Loucy (cell line): ENCODE data around the gene XPO1.

Experiments used
- H2AFZ ChIP-seq: fragments of 200-600 bp; sonication (generic); 2 replicates; pipeline ENCODE4 v1.6.0; 2016; ENCODE audit warnings: antibody characterized with exemption, mild to moderate bottlenecking, low read length, moderate library complexity
- H3F3A ChIP-seq: fragments of 200-600 bp; 2 replicates; pipeline ENCODE4 v1.6.0; 2016; ENCODE audit warnings: antibody characterized with exemption, low read depth, mild to moderate bottlenecking
- H3K27me3 ChIP-seq: fragments of 200-600 bp; sonication (generic); 2 replicates; pipeline ENCODE4 v1.6.1; 2014; ENCODE audit warnings: low read length, mild to moderate bottlenecking; ENCODE audit not compliant: insufficient read depth, poor library complexity, severe bottlenecking
- H3K36me3 ChIP-seq: fragments of 200-600 bp; sonication (generic); 2 replicates; pipeline ENCODE4 v1.6.1; 2016; ENCODE audit warnings: low read length; ENCODE audit not compliant: insufficient read depth
- H3K4me1 ChIP-seq: fragments of 200-600 bp; sonication (generic); 2 replicates; pipeline ENCODE4 v1.5.1; 2014; ENCODE audit warnings: low read length, mild to moderate bottlenecking; ENCODE audit not compliant: insufficient read depth, poor library complexity, severe bottlenecking
- H3K4me2 ChIP-seq: fragments of 200-600 bp; sonication (generic); 2 replicates; pipeline ENCODE4 v1.6.0; 2014; ENCODE audit warnings: antibody characterized with exemption, low read length, low read depth, mild to moderate bottlenecking; ENCODE audit not compliant: poor library complexity, severe bottlenecking
- H3K4me3 ChIP-seq: fragments of 200-600 bp; sonication (generic); 2 replicates; pipeline ENCODE4 v1.5.1; 2014; ENCODE audit warnings: low read length, mild to moderate bottlenecking, mixed read lengths; ENCODE audit not compliant: poor library complexity, severe bottlenecking
- H3K79me2 ChIP-seq: fragments of 200-600 bp; sonication (generic); 2 replicates; pipeline ENCODE4 v1.6.1; 2014; ENCODE audit warnings: low read length; ENCODE audit not compliant: insufficient read depth
- H3K9ac ChIP-seq: fragments of 200-600 bp; sonication (generic); 2 replicates; pipeline ENCODE4 v1.6.0; 2014; ENCODE audit warnings: mild to moderate bottlenecking, low read depth, low read length, moderate library complexity; ENCODE audit not compliant: poor library complexity, severe bottlenecking
- H3K9me2 ChIP-seq: fragments of 200-600 bp; sonication (generic); replicated peaks from 2 replicates; pipeline ENCODE4 v1.6.1; 2016; ENCODE audit warnings: low read depth, low read length, mixed read lengths
- H3K9me3 ChIP-seq: fragments of 200-600 bp; sonication (generic); 2 replicates; pipeline ENCODE4 v1.6.1; 2014; ENCODE audit warnings: mild to moderate bottlenecking, antibody characterized with exemption, low read length, low read depth; ENCODE audit not compliant: insufficient read depth
- H4K20me1 ChIP-seq: fragments of 200-600 bp; sonication (generic); 2 replicates; pipeline ENCODE4 v1.6.0; 2014; ENCODE audit warnings: antibody characterized with exemption, low read length, mild to moderate bottlenecking; ENCODE audit not compliant: insufficient read depth, poor library complexity, severe bottlenecking
- EZH2phosphoT487 ChIP-seq: fragments of 200-600 bp; IDR thresholded peaks from 2 replicates; pipeline ENCODE4 v1.6.1; 2018; ENCODE audit warnings: antibody characterized with exemption, mild to moderate bottlenecking, moderate library complexity, borderline replicate concordance
- TF ChIP-seq, protein P1 (sequence below): fragments of 200-600 bp; sonication (generic); conservative IDR thresholded peaks from 2 replicates; pipeline ENCODE4 v1.5.1; 2014; ENCODE audit warnings: mild to moderate bottlenecking, antibody characterized with exemption, low read length

The XPO1 gene

DNA sequence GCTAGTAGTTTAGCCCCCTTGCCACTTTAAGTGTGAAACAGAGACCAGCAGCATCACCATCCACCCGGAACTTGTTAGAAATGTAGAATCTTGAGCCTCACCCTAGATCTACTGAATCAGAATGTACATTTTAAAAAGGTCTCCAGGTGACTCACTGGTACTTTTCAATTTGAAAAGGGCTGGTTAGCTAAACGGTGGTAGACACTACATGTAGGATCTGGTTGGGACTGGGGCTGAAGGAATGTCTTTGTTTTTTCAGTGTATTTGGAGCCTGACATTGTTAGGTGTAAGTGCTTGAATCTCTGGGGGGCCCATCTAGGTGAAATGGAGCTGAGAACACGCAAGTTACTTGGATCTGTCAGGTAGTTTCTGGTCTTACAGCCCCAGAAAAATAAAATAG, 44.0 kb upstream of the XPO1 start:
- no peak overlapping the region; the same call in 1 of the 2 replicates for H2AFZ ChIP-seq
- no peak overlapping the region for H3K4me2 ChIP-seq

DNA sequence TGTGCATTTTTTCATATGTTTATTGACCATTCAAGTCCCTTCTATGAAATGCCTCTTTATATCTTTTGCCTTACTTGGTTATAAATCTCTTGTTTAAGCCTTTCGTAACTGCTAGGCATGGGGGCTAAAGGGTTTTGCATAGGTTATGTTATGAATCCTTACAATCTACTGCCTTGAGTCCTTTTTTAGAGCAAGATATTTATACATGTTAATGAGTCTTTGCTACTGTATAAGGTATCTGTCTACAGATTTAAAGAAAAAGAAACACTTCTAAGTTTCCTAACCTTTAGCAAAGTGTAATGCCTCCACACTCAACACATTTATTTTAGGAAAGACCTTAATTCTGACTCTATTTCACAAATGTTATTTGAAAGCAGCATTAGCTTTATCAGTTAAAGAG, 43.6 kb upstream of the XPO1 start:
- Histone ChIP-seq H4K20me1 (no peaks in the 10 kb centered on the region), H3K4me2 (no peak overlapping the region), H3K27me3 (no peaks in the 10 kb centered on the region), H3K36me3 (no peaks in the 10 kb centered on the region), H3F3A (no peaks in the 10 kb centered on the region), H3K9me3 (no peaks in the 10 kb centered on the region), H3K4me3 (no peak overlapping the region), H3K4me1 (no peaks in the 10 kb centered on the region), H3K9ac (no peak overlapping the region), H3K79me2 (no peaks in the 10 kb centered on the region), H2AFZ (no peak overlapping the region; the same call in 1 of the 2 replicates), H3K9me2 (no peaks in the 10 kb centered on the region)
- TF ChIP-seq, protein P1, sequence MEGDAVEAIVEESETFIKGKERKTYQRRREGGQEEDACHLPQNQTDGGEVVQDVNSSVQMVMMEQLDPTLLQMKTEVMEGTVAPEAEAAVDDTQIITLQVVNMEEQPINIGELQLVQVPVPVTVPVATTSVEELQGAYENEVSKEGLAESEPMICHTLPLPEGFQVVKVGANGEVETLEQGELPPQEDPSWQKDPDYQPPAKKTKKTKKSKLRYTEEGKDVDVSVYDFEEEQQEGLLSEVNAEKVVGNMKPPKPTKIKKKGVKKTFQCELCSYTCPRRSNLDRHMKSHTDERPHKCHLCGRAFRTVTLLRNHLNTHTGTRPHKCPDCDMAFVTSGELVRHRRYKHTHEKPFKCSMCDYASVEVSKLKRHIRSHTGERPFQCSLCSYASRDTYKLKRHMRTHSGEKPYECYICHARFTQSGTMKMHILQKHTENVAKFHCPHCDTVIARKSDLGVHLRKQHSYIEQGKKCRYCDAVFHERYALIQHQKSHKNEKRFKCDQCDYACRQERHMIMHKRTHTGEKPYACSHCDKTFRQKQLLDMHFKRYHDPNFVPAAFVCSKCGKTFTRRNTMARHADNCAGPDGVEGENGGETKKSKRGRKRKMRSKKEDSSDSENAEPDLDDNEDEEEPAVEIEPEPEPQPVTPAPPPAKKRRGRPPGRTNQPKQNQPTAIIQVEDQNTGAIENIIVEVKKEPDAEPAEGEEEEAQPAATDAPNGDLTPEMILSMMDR = no peak
- TF ChIP-seq EZH2phosphoT487 = no peak

More for the DNA sequence above, 44.0 kb upstream of the XPO1 start:
- no peaks in the 10 kb centered on the region for H4K20me1 ChIP-seq
- TF ChIP-seq EZH2phosphoT487 = no peak
- TF ChIP-seq, protein P1 = no peak
- no peaks in the 10 kb centered on the region for H3F3A ChIP-seq
- H3K9me2 ChIP-seq = no peaks in the 10 kb centered on the region
- no peaks in the 10 kb centered on the region for H3K36me3 ChIP-seq
- no peak overlapping the region for H3K4me3 ChIP-seq
- H3K4me1 ChIP-seq = no peaks in the 10 kb centered on the region
- H3K9ac ChIP-seq = no peak overlapping the region
- H3K9me3 ChIP-seq = no peaks in the 10 kb centered on the region
- no peaks in the 10 kb centered on the region for H3K79me2 ChIP-seq
- H3K27me3 ChIP-seq = no peaks in the 10 kb centered on the region

DNA sequence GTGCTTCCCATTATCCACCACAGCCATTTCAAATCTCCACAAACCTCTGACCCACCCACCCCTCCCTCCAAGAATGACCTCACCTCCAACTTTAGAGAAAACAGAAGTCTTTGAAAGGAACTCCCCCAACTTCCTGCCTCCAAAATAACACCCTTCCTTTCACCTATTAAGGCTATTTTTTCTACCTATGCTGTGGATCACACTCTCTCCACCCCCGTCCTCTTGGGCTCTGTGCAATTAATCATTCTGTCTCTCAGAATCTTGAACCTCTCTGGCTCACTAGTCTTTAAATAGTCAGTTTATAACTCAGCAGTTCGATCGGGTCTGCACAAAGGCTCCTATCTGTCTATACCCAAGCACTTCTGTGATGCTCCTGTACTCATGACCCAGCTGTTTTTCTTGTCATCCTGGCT, 37.3 kb upstream of the XPO1 start:
- Histone ChIP-seq H4K20me1 (no peaks in the 10 kb centered on the region), H3K9ac (no peak overlapping the region), H3K4me2 (no peak overlapping the region), H3K36me3 (no peaks in the 10 kb centered on the region), H3K79me2 (no peaks in the 10 kb centered on the region), H3K4me1 (peaks cover 4% of the 10 kb centered on the region), H3K9me3 (no peaks in the 10 kb centered on the region), H3F3A (no peaks in the 10 kb centered on the region), H3K27me3 (no peaks in the 10 kb centered on the region), H3K9me2 (no peaks in the 10 kb centered on the region), H3K4me3 (no peak overlapping the region), H2AFZ (peak overlapping the region; percentile 66; the same call in 1 of the 2 replicates)
- TF ChIP-seq EZH2phosphoT487 = no peak
- TF ChIP-seq, protein P1 = no peak
